ENCODE measurements around the gene CACHD1.

GRCh38 chr1:64511044-64511443 lies 41.1 kb downstream of the CACHD1 start:
- TF ChIP-seq POLR2AphosphoS5 (IDR thresholded peaks at IDR 0.05) (no peak), CTCF (IDR thresholded peaks at IDR 0.05) (no peak), POLR2A (IDR thresholded peaks at IDR 0.05) (no peak)

Measured in prostate gland (tissue), 2 donors.